Measurements from ENCODE around the gene JARID2. TPM values are rescaled to one million over a fixed set of nuclear protein-coding genes. Genes with fewer than 3 reads are reported as not detected.
A peak's percentile ranks its signal among the peaks of the same experiment; 100 is the strongest.

JARID2 gene
- total RNA-seq = 1 to 10 TPM; 3.6 to 4.6 TPM

DNA sequence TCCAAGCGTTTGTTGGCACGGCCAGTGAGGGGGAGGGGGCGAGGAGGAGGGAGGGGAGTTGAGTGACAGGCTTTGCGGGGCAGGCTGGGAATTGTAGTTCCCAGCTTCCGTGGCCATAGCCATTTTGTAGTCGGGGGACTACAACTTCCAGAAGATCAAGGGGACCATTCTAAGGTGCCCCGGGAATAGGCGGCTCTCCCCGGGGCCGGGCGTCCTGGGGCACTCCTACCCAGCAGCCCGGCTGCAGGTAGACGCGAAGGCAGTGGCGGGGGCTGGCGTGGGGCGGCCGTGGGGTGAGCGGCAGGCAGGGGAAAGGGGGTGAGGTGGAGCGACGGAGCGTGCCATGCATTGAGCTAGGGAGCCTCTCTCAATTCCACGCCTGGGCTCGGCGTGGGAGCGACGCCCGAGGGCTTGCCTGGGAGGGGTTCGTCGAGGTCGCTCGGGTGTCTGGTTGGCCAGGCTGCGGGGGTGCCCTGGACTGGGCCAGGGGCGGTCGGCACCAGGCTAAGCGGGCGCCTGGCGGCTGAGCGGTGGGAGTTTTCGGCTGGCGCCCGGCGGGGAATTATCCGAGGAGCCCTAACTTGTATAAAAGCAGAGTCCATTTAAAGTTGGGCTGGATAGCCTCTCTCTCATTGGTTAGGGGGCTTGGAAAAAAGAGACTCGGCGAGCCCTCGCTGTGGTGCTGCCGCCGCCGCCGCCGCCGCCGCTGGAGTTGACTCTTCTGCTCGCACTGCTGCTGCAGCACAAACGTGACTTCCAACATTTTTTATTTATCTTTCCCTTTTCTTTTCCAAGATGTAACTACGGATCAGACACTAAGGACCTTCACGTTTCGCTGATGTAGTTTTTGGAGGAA lies at the start of gene JARID2:
Gene JARID2 (plus strand): TSS at position 709 of the 856 bp plus-strand sequence. CDS start 471 bp downstream, outside the sequence.
- ATAC-seq (peak; percentile 86), DNase-seq (peak; percentile 98 to 100 (median 99))
- intact Hi-C loops (cut with DNase I) = no loop called here
- Histone ChIP-seq H3K27ac (peak within 1 kb of the TSS; percentile 71 to 96 (median 92)), H3K36me3 (replicated peaks in 1 of 2; ENCODE audit: insufficient read depth in 1 of 2, low read depth in 2 of 2) (no peaks in the 10 kb centered on the region), H3K9me3 (no peaks in the 10 kb centered on the region), H3K4me1 (peaks cover 17% of the 10 kb centered on the region), H3K27me3 (no peaks in the 10 kb centered on the region), H3K4me3 (peak within 1 kb of the TSS; percentile 49 to 95)
- WGBS, 2 donors = 0 to 1% methylated on average over 33 to 57 of the region's 59 CpGs
- TF ChIP-seq, protein P1, sequence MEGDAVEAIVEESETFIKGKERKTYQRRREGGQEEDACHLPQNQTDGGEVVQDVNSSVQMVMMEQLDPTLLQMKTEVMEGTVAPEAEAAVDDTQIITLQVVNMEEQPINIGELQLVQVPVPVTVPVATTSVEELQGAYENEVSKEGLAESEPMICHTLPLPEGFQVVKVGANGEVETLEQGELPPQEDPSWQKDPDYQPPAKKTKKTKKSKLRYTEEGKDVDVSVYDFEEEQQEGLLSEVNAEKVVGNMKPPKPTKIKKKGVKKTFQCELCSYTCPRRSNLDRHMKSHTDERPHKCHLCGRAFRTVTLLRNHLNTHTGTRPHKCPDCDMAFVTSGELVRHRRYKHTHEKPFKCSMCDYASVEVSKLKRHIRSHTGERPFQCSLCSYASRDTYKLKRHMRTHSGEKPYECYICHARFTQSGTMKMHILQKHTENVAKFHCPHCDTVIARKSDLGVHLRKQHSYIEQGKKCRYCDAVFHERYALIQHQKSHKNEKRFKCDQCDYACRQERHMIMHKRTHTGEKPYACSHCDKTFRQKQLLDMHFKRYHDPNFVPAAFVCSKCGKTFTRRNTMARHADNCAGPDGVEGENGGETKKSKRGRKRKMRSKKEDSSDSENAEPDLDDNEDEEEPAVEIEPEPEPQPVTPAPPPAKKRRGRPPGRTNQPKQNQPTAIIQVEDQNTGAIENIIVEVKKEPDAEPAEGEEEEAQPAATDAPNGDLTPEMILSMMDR (IDR thresholded peaks at IDR 0.05) = peak in 1 of 7 experiments; percentile 15
- peak; percentile 77 to 96 (median 92) for TF ChIP-seq POLR2A (IDR thresholded peaks at IDR 0.05)

GRCh38 chr6:15200087-15200486 lies 45.8 kb upstream of the JARID2 start:
- H3K36me3 ChIP-seq (replicated peaks in 1 of 2; ENCODE audit: insufficient read depth in 1 of 2, low read depth in 2 of 2) = no peaks in the 10 kb centered on the region
- no peak overlapping the region for H3K27ac ChIP-seq
- H3K4me1 ChIP-seq = no peaks in the 10 kb centered on the region
- no peak overlapping the region for H3K4me3 ChIP-seq
- H3K27me3 ChIP-seq = no peaks in the 10 kb centered on the region
- TF ChIP-seq, protein P1 (IDR thresholded peaks at IDR 0.05) = no peak
- TF ChIP-seq POLR2A (IDR thresholded peaks at IDR 0.05) = no peak
- DNase-seq (no peak), ATAC-seq (no peak)
- WGBS, 2 donors = 77% methylated on average over 5 of the region's 5 CpGs
- intact Hi-C loops (cut with DNase I) = no loop called here
- H3K9me3 ChIP-seq = no peaks in the 10 kb centered on the region

DNA sequence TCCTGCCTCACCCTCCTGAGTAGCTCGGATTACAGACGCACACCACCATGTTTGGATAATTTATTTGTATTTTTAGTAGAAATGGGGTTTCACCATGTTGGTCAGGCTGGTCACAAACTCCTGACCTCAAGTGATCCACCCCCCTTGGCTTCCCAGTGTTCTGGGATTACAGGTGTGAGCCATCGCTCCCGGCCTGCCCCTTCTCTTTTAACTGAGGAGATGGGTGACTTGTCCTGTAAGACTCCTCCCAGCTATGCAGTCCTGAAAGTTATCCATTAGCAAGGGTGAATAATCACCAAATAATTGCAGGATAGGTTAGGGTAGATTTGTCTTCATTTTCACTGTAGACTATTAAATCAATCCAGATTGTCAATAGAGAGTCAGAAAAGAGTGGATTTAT lies 40.5 kb upstream of the JARID2 start:
- no peaks in the 10 kb centered on the region for H3K4me1 ChIP-seq
- no peaks in the 10 kb centered on the region for H3K36me3 ChIP-seq (replicated peaks in 1 of 2; ENCODE audit: insufficient read depth in 1 of 2, low read depth in 2 of 2)
- ATAC-seq (no peak), DNase-seq (no peak)
- H3K27ac ChIP-seq = no peak overlapping the region
- H3K27me3 ChIP-seq = no peaks in the 10 kb centered on the region
- WGBS, 2 donors = 79 to 89% methylated on average over 4 of the region's 4 CpGs
- H3K4me3 ChIP-seq = no peak overlapping the region
- intact Hi-C loops (cut with DNase I) = no loop called here
- TF ChIP-seq, protein P1 (IDR thresholded peaks at IDR 0.05) = no peak
- no peak for TF ChIP-seq POLR2A (IDR thresholded peaks at IDR 0.05)
- H3K9me3 ChIP-seq = no peaks in the 10 kb centered on the region

GRCh38 chr6:15206887-15207286 lies 39.0 kb upstream of the JARID2 start:
- DNase-seq (no peak), ATAC-seq (no peak)
- 55 to 64% methylated on average over 2 of the region's 2 CpGs for WGBS, 2 donors
- Histone ChIP-seq H3K9me3 (no peaks in the 10 kb centered on the region), H3K4me1 (no peaks in the 10 kb centered on the region), H3K36me3 (replicated peaks in 1 of 2; ENCODE audit: insufficient read depth in 1 of 2, low read depth in 2 of 2) (no peaks in the 10 kb centered on the region), H3K27ac (no peak overlapping the region), H3K27me3 (no peaks in the 10 kb centered on the region), H3K4me3 (no peak overlapping the region)
- intact Hi-C loops (cut with DNase I) = no loop called here
- TF ChIP-seq, protein P1 (IDR thresholded peaks at IDR 0.05) = no peak
- TF ChIP-seq POLR2A (IDR thresholded peaks at IDR 0.05) = no peak
